ENCODE measurements around the gene HOXA3. TPM values are rescaled to one million over a fixed set of nuclear protein-coding genes. Genes with fewer than 3 reads are reported as not detected.

HOXA3 gene
- total and polyA plus RNA-seq, 3 experiments from 2014 or later = not detected

- Histone ChIP-seq H3K36me3 (ENCODE audit: insufficient read depth, low read length) (no peaks in the 10 kb centered on the region), H3K27ac (ENCODE audit: low read depth, low read length) (no peak overlapping the region), H3K9me3 (ENCODE audit: low read length) (no peaks in the 10 kb centered on the region), H3K27me3 (ENCODE audit: insufficient read depth, low read length, poor library complexity, severe bottlenecking) (peaks cover 97% of the 10 kb centered on the region), H3K4me1 (ENCODE audit: insufficient read depth, low read length) (peaks cover 56% of the 10 kb centered on the region), H3K4me3 (ENCODE audit: low read length) (no peak overlapping the region)
- H3K36me3 Mint-ChIP-seq = no peaks in the 10 kb centered on the region
- H3K4me3 Mint-ChIP-seq = peak overlapping the region in 5 of 7 donors; percentile 26 to 38 (median 34)
- ChIA-PET CTCF (interaction anchor here (1.0 to 2.4 kb wide), 8 partner anchors 7 to 32 kb away, joined by 3 to 15 read pairs (median 4); partner anchors contain the start of gene HOXA13), POLR2A (interaction anchor here (1.0 to 1.5 kb wide), 2 partner anchors 9 to 14 kb away, joined by 3 read pairs; no protein-coding TSS in a partner anchor)
- H3K9me3 Mint-ChIP-seq = peaks cover 0 to 7% (median 0%) of the 10 kb centered on the region in 5 donors
- DNase-seq = no peak
- peaks cover 91 to 92% of the 10 kb centered on the region in 2 donors for H3K27me3 Mint-ChIP-seq
- H3K27ac Mint-ChIP-seq = peak overlapping the region in 2 of 8 donors; percentile 29 to 60
- H3K4me1 Mint-ChIP-seq = peaks cover 48 to 63% (median 57%) of the 10 kb centered on the region in 3 donors
Observed at GRCh38 chr7:27186668-27187474, 34.5 kb upstream of the HOXA3 start.

- H3K4me3 ChIP-seq (ENCODE audit: low read length) = no peak overlapping the region
- peaks cover 91% of the 10 kb centered on the region for H3K27me3 ChIP-seq (ENCODE audit: insufficient read depth, low read length, poor library complexity, severe bottlenecking)
- POLR2A ChIA-PET = interaction anchor here (1.0 to 1.5 kb wide), 2 partner anchors 10 to 13 kb away, joined by 3 read pairs; no protein-coding TSS in a partner anchor
- peaks cover 87 to 91% of the 10 kb centered on the region in 2 donors for H3K27me3 Mint-ChIP-seq
- H3K4me1 ChIP-seq (ENCODE audit: insufficient read depth, low read length) = peaks cover 54% of the 10 kb centered on the region
- no peaks in the 10 kb centered on the region for H3K36me3 Mint-ChIP-seq
- peaks cover 0 to 7% (median 0%) of the 10 kb centered on the region in 5 donors for H3K9me3 Mint-ChIP-seq
- DNase-seq = peak in 1 of 5 donors; percentile 37
- no peak overlapping the region for H3K27ac ChIP-seq (ENCODE audit: low read depth, low read length)
- peak overlapping the region; percentile 70 to 89 (median 84) for H3K4me3 Mint-ChIP-seq
- peaks cover 48 to 61% (median 51%) of the 10 kb centered on the region in 3 donors for H3K4me1 Mint-ChIP-seq
- H3K36me3 ChIP-seq (ENCODE audit: insufficient read depth, low read length) = no peaks in the 10 kb centered on the region
- CTCF ChIA-PET = interaction anchor here (1.2 to 2.5 kb wide), 7 partner anchors 10 to 31 kb away, joined by 3 to 15 read pairs (median 8); partner anchors contain the start of gene HOXA13
- no peaks in the 10 kb centered on the region for H3K9me3 ChIP-seq (ENCODE audit: low read length)
- H3K27ac Mint-ChIP-seq = peak overlapping the region in 4 of 8 donors; percentile 1 to 82 (median 46)
Observed at GRCh38 chr7:27185854-27186667, 33.7 kb upstream of the HOXA3 start.

GRCh38 chr7:27185013-27185853 is 32.9 kb upstream of the HOXA3 start, which contains the start of gene HOXA11:
Gene HOXA11, minus strand, starts transcription at chr7:27185232. Its CDS starts 88 bp downstream, at chr7:27185144.
- H3K9me3 ChIP-seq (ENCODE audit: low read length) = no peaks in the 10 kb centered on the region
- H3K4me1 ChIP-seq (ENCODE audit: insufficient read depth, low read length) = peaks cover 54% of the 10 kb centered on the region
- Mint-ChIP-seq H3K4me1 (peaks cover 48 to 63% (median 51%) of the 10 kb centered on the region in 3 donors), H3K27me3 (peaks cover 82 to 88% of the 10 kb centered on the region in 2 donors), H3K4me3 (peak within 1 kb of the TSS; percentile 70 to 89 (median 84)), H3K27ac (peak within 1 kb of the TSS in 6 of 8 donors; percentile 1 to 82 (median 52)), H3K36me3 (no peaks in the 10 kb centered on the region), H3K9me3 (peaks cover 0 to 7% (median 0%) of the 10 kb centered on the region in 5 donors)
- CTCF ChIA-PET = interaction anchor here (0.7 to 2.5 kb wide), 4 partner anchors 11 to 22 kb away, joined by 3 to 10 read pairs (median 6); no protein-coding TSS in a partner anchor
- POLR2A ChIA-PET = interaction anchor here (0.7 to 1.0 kb wide), 2 partner anchors 13 to 18 kb away, joined by 3 to 4 read pairs; no protein-coding TSS in a partner anchor
- no peak within 1 kb of the TSS for H3K27ac ChIP-seq (ENCODE audit: low read depth, low read length)
- H3K4me3 ChIP-seq (ENCODE audit: low read length) = peak within 1 kb of the TSS; percentile 34
- peaks cover 82% of the 10 kb centered on the region for H3K27me3 ChIP-seq (ENCODE audit: insufficient read depth, low read length, poor library complexity, severe bottlenecking)
- H3K36me3 ChIP-seq (ENCODE audit: insufficient read depth, low read length) = no peaks in the 10 kb centered on the region
- DNase-seq = peak in 1 of 5 donors; percentile 43

GRCh38 chr7:27184337-27185012 is 32.1 kb upstream of the HOXA3 start:
- Mint-ChIP-seq H3K36me3 (no peaks in the 10 kb centered on the region), H3K4me3 (peak overlapping the region; percentile 70 to 88 (median 84)), H3K27ac (peak overlapping the region in 4 of 8 donors; percentile 31 to 79 (median 75)), H3K4me1 (peaks cover 49 to 64% (median 53%) of the 10 kb centered on the region in 3 donors), H3K27me3 (peaks cover 82 to 87% of the 10 kb centered on the region in 2 donors), H3K9me3 (peaks cover 0 to 7% (median 0%) of the 10 kb centered on the region in 5 donors)
- H3K36me3 ChIP-seq (ENCODE audit: insufficient read depth, low read length) = no peaks in the 10 kb centered on the region
- H3K4me3 ChIP-seq (ENCODE audit: low read length) = peak overlapping the region; percentile 34
- ChIA-PET POLR2A (interaction anchor here (0.7 kb wide), 1 partner anchor 17 kb away, joined by 4 read pairs; no protein-coding TSS in a partner anchor), CTCF (interaction anchor here (0.7 to 2.5 kb wide), 4 partner anchors 12 to 23 kb away, joined by 3 to 9 read pairs (median 5); no protein-coding TSS in a partner anchor)
- peaks cover 78% of the 10 kb centered on the region for H3K27me3 ChIP-seq (ENCODE audit: insufficient read depth, low read length, poor library complexity, severe bottlenecking)
- H3K9me3 ChIP-seq (ENCODE audit: low read length) = no peaks in the 10 kb centered on the region
- H3K27ac ChIP-seq (ENCODE audit: low read depth, low read length) = no peak overlapping the region
- DNase-seq = peak in 1 of 5 donors; percentile 45
- H3K4me1 ChIP-seq (ENCODE audit: insufficient read depth, low read length) = peaks cover 56% of the 10 kb centered on the region

- no peaks in the 10 kb centered on the region for H3K9me3 ChIP-seq (ENCODE audit: low read length)
- Mint-ChIP-seq H3K4me1 (peaks cover 48 to 58% (median 55%) of the 10 kb centered on the region in 3 donors), H3K27ac (peak overlapping the region in 2 of 8 donors; percentile 63 to 74), H3K4me3 (peak overlapping the region; percentile 45 to 88 (median 75)), H3K9me3 (peaks cover 0 to 7% (median 0%) of the 10 kb centered on the region in 5 donors), H3K36me3 (no peaks in the 10 kb centered on the region), H3K27me3 (peaks cover 82 to 88% of the 10 kb centered on the region in 2 donors)
- CTCF ChIA-PET = interaction anchor here (1.7 to 2.5 kb wide), 2 partner anchors 12 to 23 kb away, joined by 6 to 9 read pairs; no protein-coding TSS in a partner anchor
- no peaks in the 10 kb centered on the region for H3K36me3 ChIP-seq (ENCODE audit: insufficient read depth, low read length)
- H3K4me3 ChIP-seq (ENCODE audit: low read length) = peak overlapping the region; percentile 34
- peaks cover 78% of the 10 kb centered on the region for H3K27me3 ChIP-seq (ENCODE audit: insufficient read depth, low read length, poor library complexity, severe bottlenecking)
- peaks cover 50% of the 10 kb centered on the region for H3K4me1 ChIP-seq (ENCODE audit: insufficient read depth, low read length)
- peak in 1 of 5 donors; percentile 11 for DNase-seq
- H3K27ac ChIP-seq (ENCODE audit: low read depth, low read length) = no peak overlapping the region
- POLR2A ChIA-PET = no interaction called here
Observed at GRCh38 chr7:27183682-27184336, 31.4 kb upstream of the HOXA3 start.

GRCh38 chr7:27182861-27183681 is 30.7 kb upstream of the HOXA3 start:
- no peak overlapping the region for H3K27ac ChIP-seq (ENCODE audit: low read depth, low read length)
- H3K4me3 ChIP-seq (ENCODE audit: low read length) = no peak overlapping the region
- Mint-ChIP-seq H3K36me3 (no peaks in the 10 kb centered on the region), H3K4me3 (peak overlapping the region in 5 of 7 donors; percentile 5 to 88 (median 45)), H3K27ac (peak overlapping the region in 1 of 8 donors; percentile 1), H3K27me3 (peaks cover 78 to 87% of the 10 kb centered on the region in 2 donors), H3K9me3 (peaks cover 0 to 7% (median 0%) of the 10 kb centered on the region in 5 donors), H3K4me1 (peaks cover 41 to 50% (median 48%) of the 10 kb centered on the region in 3 donors)
- DNase-seq = peak in 1 of 5 donors; percentile 36
- no peaks in the 10 kb centered on the region for H3K36me3 ChIP-seq (ENCODE audit: insufficient read depth, low read length)
- H3K9me3 ChIP-seq (ENCODE audit: low read length) = no peaks in the 10 kb centered on the region
- CTCF ChIA-PET = interaction anchor here (0.8 to 2.5 kb wide), 6 partner anchors 10 to 32 kb away, joined by 3 to 9 read pairs (median 4); no protein-coding TSS in a partner anchor
- POLR2A ChIA-PET = no interaction called here
- peaks cover 43% of the 10 kb centered on the region for H3K4me1 ChIP-seq (ENCODE audit: insufficient read depth, low read length)
- peaks cover 76% of the 10 kb centered on the region for H3K27me3 ChIP-seq (ENCODE audit: insufficient read depth, low read length, poor library complexity, severe bottlenecking)

All from CD8-positive, alpha-beta memory T cell (primary cell).